Medulla oblongata (tissue), 1 donor: ENCODE results near the gene VAMP1.
"Not testable (repeated sequence)": the region's sequence is repeated elsewhere in the genome, so short reads cannot be mapped to it uniquely, and the experiment has no call there.

ENCODE experiments used
- DNase-seq: peaks from one replicate; pipeline ENCODE4 v3.0.0-alpha.2; 2015; ENCODE audit errors: extremely low spot score

The VAMP1 gene, protein sequence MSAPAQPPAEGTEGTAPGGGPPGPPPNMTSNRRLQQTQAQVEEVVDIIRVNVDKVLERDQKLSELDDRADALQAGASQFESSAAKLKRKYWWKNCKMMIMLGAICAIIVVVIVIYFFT

DNA sequence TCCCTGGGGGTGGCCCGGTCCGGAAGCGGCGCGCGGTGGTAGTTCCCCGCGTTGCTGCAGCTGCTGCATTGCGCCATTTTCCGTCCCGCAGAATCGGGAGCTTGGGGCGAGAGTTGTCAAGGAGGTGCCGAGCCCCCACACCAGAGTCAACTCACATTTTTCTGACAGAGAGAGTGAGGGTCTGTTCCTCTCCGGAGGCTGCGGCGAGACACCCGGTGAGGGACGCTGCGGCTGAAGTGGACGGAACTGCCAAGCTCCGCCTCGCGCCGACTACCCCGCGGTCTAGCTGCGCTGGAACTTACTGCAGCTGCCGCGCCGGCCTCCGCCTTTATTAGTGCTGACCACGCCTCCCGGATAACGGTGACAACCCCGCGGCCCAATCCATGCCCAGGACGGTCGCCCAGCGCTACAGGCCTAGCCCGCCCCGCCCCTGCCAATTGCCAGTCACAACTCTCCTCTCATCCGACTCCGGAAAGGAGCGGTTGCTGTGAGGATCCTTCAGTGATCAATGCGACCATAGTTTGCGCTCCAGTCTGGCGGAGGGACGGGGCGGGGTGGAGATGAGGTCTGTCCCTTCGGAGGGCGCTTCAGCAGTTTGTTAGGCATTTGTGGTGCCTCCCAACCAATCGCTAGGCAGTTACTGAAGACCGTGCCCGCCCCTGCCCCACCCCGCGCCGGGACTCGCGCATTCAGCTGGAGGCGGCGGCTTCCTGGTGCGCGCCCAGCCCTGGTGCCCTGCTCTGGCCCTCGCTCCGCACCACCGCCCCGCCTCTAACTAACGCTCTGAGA lies at the start of gene VAMP1:
VAMP1 (minus strand) TSS at position 303 of the 789 bp plus-strand sequence; CDS start at position 157, 146 bp downstream.
- DNase-seq = peak; percentile 99

GRCh38 chr12:6520186-6520585 lies 49.7 kb upstream of the VAMP1 start:
- DNase-seq = no peak

DNA sequence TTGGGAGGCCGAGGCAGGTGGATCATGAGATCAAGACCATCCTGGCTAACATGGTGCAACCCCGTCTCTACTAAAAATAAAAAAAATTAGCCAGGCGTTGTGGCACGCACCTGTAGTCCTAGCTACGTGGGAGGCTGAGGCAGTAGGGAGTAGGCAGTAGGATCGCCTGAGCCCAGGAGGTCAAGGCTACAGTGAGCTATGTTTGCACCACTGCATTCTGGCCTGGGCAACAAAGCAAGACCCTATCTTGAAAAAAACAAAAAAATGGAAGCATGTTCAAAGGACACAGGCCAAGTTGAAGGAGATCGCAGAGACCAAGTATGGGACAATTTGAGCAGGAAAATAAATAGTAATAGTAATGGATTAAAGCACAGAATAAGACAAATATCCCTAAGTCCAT lies 37.6 kb upstream of the VAMP1 start:
- DNase-seq = no peak

DNA sequence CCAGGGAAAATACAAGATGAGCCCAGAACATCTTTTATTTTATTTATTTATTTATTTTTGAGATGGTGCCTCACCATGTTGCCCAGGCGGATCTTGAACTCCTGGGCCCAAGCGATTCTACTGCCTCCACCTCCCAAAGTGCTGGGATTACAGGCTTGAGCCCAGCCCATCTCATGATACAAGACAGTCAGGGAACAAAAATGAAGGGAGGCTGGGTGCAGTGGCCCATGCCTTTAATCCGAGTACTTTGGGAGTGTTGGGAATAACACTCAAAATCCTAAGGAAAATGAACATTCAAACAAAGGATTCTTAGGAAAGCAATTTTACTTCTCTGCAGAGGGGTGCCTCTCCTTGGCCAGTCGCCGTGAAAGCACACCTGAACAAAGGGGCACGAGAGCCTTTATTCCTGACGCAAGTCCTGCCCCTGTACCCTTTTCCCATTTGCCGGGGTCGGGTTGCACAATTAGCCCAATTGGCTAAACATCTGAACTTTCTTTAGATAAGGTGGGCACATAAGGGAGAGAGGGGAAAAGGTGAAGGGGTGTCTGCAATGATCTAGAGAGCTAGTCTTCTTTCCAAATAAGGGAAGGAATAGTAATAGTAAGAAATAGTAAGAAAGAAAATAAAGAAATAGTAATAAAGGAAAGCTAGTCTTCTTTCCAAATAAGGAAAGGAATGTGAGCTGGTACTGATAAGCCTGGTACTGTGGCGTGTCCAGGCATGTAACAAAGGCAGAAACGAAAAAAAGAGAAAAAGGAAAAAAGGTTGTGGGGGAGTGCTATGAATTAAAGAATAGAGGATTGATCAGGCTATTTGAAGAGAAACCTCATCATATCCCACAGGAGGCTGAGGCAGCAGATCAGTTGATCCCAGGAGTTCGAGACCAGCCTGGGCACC lies 36.9 kb upstream of the VAMP1 start:
- no peak for DNase-seq

GRCh38 chr12:6500466-6500865 lies 30.0 kb upstream of the VAMP1 start:
- no peak for DNase-seq

- DNase-seq = peak; percentile 60
These were observed 26.8 kb upstream of the VAMP1 start for GRCh38 chr12:6497291-6497690.

DNA sequence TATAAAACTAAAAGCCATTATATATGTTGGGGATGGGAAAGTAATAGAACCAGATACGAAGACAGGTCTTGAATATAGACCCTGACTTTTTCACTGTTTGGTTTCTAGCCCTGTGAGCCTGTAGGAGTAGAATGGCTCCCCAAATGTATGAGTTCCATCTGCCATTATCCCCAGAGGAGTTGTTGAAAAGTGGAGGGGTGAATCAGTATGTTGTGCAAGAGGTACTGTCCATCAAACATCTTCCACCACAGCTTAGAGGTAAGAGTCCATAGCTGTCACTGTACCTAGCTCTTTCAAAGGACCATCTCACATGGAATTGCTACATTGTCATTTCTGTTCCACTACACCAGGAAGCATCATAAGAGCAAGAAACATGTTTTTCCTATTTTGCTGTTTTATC lies 24.5 kb upstream of the VAMP1 start:
- no peak for DNase-seq

DNA sequence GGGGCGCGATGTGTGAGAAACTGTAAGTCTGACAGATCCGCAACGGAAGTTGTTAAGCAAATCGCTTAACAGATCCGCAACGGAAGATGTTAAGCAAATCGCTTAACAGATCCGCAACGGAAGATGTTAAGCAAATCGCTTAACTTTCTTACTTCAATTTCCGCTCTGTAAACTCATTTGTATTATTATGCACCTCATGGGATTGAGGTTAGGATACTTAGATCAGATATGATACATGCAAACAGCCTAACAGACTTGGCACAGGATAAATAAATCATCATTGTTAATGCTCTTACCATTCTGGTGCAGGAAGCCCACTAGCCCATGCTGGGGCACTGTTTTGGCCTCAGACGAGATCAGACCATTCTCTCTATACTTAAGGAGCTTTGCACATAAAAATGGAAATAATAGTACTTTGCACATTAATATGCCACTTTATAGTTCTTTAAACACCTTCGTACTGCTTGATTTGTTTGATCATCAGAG lies 23.8 kb upstream of the VAMP1 start:
- peak; percentile 19 for DNase-seq

- peak; percentile 98 for DNase-seq
These were observed 23.2 kb upstream of the VAMP1 start, which contains the start of gene NCAPD2 for GRCh38 chr12:6493497-6494257. TSS of gene NCAPD2 (plus strand) at chr12:6494102. CDS start at chr12:6495099, 997 bp downstream.

DNA sequence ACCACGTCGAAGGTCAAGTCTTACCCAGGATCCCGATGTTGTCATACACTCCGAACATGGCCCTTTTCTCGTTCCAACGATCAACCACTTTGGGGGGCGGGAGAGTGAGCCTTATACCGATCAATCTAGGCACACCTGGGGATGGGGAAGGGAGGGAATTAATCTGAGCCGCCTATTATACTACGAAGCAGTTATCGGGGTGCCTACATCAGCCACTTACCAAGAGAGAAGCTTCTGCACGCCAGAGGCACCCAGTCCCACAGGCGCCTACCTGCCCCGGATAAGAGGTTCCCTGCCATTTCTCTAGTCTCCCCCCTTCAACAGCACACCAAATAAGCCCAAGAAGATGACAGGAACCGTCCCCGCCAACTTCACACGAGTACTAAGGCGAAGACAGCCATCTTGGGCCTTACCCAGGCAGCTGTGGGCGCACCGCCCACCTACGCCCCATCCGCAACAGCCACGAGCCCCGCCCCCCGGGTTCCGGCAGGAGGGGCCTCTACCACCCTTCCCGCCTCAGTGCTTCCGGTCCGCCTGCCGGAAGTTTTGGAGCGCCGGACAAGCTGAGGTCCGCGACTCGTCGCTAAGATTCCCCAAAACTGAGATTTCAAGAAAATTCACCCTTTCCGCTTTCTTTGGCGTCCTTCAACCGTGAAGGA lies 22.5 kb upstream of the VAMP1 start, which contains the start of gene MRPL51:
MRPL51 (minus strand) TSS at position 425 of the 659 bp plus-strand sequence; CDS start at position 299, 126 bp downstream.
- peak; percentile 97 for DNase-seq

DNA sequence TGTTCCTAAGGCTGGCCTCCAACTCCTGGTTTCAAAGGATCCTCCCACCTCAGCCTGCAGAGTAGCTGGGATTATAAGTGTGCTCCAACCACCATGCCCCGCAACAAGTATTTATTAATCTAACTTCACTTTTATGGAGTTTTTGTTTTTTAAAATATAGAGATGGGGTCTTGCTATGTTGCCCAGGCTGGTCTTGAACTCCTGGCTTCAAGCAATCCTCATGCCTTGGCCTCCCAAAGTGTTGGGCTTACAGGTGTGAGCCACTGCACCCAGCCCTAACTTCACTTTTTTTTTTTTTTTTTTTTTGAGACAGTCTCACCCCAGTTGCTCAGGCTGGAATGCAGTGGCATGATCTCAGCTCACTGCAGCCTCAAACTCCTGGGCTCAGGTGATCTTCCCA lies 20.2 kb upstream of the VAMP1 start:
- not testable (repeated sequence) for DNase-seq

- DNase-seq = no peak
These were observed 19.0 kb upstream of the VAMP1 start for GRCh38 chr12:6489449-6489848.

DNA sequence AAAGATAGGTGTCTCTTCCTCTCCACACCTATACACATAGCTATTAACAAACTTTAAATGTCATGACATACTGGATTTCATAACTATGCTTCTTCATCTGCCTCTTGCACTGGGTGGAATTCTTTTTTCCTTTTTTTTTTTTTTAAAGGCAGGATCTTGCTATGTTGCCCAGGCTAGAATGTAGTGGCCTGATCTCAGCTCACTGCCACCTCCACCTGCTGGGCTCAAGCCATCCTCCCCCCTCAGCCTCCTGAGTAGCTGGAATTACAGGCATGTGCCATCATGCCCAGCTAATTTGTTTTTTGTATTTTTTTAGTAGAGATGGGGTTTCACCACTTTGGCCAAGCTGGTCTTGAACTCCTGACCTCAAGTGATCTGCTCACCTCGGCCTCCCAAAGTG lies 17.8 kb upstream of the VAMP1 start:
- no peak for DNase-seq

- DNase-seq = no peak
These were observed 7.9 kb upstream of the VAMP1 start for GRCh38 chr12:6478416-6478815.

GRCh38 chr12:6477601-6478377 lies 7.3 kb upstream of the VAMP1 start:
- not testable (repeated sequence) for DNase-seq

GRCh38 chr12:6476489-6476888 lies 6.0 kb upstream of the VAMP1 start:
- no peak for DNase-seq

- DNase-seq = not testable (repeated sequence)
These were observed 4.9 kb upstream of the VAMP1 start for GRCh38 chr12:6475233-6475975.

DNA sequence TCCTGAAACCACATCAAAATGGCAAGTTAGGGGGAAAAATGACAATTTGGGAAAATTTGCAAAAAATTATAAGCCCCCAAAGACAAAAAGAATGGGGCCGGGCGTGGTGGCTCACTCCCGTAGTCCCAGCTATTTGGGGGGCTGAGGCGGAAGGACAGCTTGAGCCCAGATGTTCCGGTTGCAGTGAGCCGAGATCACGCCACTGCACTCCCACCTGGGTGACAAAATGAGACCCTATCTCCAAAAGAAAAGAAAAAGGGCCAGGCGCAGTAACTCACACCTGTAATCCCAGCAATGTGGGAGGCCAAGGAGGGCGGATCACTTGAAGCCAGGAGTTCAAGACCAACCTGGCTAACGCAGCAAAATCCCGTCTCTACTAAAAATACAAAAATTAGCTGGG lies 2.0 kb upstream of the VAMP1 start:
- DNase-seq = no peak

DNA sequence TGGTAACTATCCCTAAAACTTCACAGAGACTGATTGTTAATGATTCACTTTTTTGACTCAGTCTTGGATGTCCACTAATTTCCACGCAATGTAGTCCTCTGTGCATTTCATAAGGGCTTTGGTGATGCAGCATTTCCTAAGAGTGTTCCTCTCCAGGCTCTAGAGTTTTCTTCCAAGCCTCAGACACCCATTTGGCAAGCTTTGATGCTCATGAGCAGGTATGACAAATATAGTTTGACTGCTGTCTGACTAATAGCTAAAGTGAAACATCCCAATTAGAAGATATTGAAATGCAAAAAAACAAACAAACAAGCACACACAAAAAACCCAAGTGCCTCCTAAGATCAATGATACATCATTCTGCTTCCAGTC lies 1.5 kb upstream of the VAMP1 start:
- DNase-seq = no peak
